HEK293 (cell line): Measurements from ENCODE around the gene LRRN2.

Source experiments
- CTCF ChIP-seq: fragments of 450-650 bp; formaldehyde crosslinking; IDR thresholded peaks from 2 replicates; pipeline ENCODE4 v1.5.1; 2016; ENCODE audit warnings: missing biosample characterization, missing genetic modification characterization
- MEIS1 ChIP-seq: sonication (generic); formaldehyde crosslinking; IDR thresholded peaks from 2 replicates; pipeline ENCODE4 v1.8.1; 2022; ENCODE audit warnings: missing genetic modification reagents, mild to moderate bottlenecking, borderline replicate concordance
- MYNN ChIP-seq: fragments of 450-650 bp; formaldehyde crosslinking; IDR thresholded peaks from 2 replicates; pipeline ENCODE4 v1.5.1; 2016; ENCODE audit warnings: missing biosample characterization, missing genetic modification characterization, borderline replicate concordance
- ZBTB20 ChIP-seq: fragments of 450-650 bp; formaldehyde crosslinking; IDR thresholded peaks from 2 replicates; pipeline ENCODE4 v1.5.1; 2016; ENCODE audit warnings: missing biosample characterization, missing genetic modification characterization
- ZNF10 ChIP-seq: fragments of 450-650 bp; formaldehyde crosslinking; IDR thresholded peaks from 2 replicates; pipeline ENCODE4 v1.5.1; 2017; ENCODE audit warnings: missing biosample characterization, missing genetic modification characterization
- ZNF18 ChIP-seq: fragments of 450-650 bp; formaldehyde crosslinking; IDR thresholded peaks from 2 replicates; pipeline ENCODE4 v1.5.1; 2016; ENCODE audit warnings: missing biosample characterization, missing genetic modification characterization

GRCh38 chr1:204588826-204589225 lies 96.7 kb downstream of the LRRN2 start:
- no peak for TF ChIP-seq ZNF10 (tag by site-specific recombination)
- no peak for TF ChIP-seq CTCF (tag by site-specific recombination)
- TF ChIP-seq MYNN (tag by site-specific recombination), result no peak
- TF ChIP-seq MEIS1, result no peak
- TF ChIP-seq ZNF18 (tag by site-specific recombination), result no peak
- TF ChIP-seq ZBTB20 (tag by site-specific recombination), result no peak
